GM21367 (cell line): ENCODE data around the gene FOLR2.
"Not testable (repeated sequence)": the region's sequence is repeated elsewhere in the genome, so short reads cannot be mapped to it uniquely, and the experiment has no call there.

Experiments used
- ATAC-seq: cut with Tn5 transposase; IDR thresholded peaks from one replicate; pipeline ENCODE4 v1.9.1; 2021; ENCODE audit not compliant: unreplicated experiment

Gene FOLR2

GRCh38 chr11:72216638-72217037 is at the start of gene FOLR2:
FOLR2 (plus strand) TSS chr11:72216794; CDS start chr11:72218585, 1,791 bp downstream.
- ATAC-seq, result no peak

DNA sequence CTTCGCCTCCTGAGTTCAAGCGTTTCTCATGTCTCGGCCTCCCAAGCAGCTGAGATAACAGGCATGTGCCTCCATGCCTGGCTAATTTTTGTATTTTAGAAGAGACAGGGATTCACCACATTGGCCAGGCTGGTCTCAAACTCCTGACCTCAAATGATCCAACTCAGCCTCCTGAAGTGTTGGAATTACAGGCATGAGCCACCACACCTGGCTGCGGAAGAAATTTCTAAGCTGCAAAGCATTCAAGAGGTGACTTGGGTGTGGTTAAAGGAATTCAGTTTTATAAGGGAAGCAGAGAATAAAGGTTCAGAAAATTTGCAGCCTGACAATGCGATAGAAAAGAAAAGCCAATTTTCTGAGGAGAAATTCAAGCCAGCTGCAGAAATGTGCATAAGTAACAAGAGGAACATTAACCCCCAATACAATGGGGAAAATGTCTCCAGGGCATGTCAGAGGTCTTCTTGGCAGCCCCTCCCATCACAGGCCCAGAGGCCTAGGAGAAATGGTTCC is 47.5 kb upstream of the FOLR2 start:
- ATAC-seq, result not testable (repeated sequence)

GRCh38 chr11:72169754-72170153 is 46.8 kb upstream of the FOLR2 start:
- not testable (repeated sequence) for ATAC-seq

DNA sequence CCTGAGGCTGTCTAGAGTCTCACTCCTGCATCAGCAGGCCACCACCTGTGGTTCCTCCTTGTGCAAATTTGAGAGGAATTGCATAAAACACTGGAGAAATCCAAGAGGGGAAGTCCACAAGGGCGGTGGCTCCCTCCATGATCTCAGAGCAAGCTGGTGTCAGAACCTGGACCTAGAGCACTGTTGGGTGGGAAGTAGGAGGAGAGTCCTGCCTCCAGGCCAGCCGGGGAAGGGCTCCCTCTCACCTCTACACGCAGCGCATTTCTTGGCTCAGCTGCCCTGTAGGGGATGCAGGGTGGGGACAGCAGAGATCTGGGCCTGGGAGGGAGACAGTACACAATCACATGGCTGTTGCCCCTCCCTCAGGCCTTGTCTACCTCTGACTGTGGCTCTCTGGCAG is 44.6 kb upstream of the FOLR2 start:
- not testable (repeated sequence) for ATAC-seq

DNA sequence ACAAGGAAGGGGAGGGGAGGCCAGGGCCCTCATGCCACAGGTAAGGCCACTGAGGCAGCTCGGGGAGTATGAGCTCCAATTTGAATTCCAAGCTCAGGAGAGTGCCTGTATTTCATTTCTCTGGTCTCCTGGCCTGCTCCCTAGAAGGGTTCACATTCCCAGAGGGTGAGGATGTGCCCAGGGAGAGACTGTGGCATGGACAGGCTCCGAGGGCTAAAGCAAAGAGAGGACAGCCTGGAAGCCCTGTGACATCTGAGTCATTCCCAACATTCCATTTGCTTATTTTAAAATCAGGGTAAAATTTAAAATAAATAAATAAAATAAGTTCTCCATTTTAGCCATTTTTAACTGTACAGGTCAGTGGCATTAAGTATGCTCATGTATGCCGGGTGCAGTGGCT is 43.3 kb upstream of the FOLR2 start:
- no peak for ATAC-seq

DNA sequence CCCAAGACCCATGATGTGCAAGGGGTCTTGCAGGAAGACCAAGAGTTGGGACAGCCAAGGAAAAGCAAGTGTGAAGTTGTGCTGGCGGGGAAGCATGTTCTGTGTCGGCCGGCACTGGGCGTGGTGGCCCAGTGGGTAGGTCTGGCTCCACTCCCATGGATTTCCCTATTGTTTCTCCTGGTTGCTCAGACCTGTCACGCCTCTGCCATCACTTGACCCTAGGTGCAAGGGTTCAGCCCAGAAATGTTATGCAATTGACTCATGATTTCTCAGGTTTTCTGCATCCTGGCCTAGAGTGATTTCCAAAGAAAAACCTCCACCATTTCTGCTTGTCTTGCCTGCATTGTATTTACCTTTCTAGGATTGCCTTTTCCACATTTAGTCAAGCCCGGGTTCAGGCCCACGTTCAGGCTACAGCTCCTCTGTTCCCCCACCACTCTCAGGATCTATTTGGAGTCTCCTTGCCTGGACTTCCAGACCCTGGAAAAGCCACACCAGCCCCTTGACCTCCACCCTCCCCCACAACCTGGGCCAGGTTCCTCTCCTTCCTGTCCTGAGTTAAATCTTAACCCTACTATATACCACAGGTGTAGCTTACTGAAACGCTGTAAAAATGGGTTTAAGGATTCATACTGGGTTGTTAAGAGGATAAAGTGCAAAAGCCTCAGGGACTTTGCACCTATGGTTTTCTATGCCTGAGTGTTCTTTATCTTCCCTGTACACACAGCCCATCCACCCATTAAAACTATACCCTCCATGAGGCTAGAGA is 42.1 kb upstream of the FOLR2 start:
- ATAC-seq, result no peak

- ATAC-seq, result no peak
Measured at GRCh38 chr11:72177656-72178055, 38.9 kb upstream of the FOLR2 start.

DNA sequence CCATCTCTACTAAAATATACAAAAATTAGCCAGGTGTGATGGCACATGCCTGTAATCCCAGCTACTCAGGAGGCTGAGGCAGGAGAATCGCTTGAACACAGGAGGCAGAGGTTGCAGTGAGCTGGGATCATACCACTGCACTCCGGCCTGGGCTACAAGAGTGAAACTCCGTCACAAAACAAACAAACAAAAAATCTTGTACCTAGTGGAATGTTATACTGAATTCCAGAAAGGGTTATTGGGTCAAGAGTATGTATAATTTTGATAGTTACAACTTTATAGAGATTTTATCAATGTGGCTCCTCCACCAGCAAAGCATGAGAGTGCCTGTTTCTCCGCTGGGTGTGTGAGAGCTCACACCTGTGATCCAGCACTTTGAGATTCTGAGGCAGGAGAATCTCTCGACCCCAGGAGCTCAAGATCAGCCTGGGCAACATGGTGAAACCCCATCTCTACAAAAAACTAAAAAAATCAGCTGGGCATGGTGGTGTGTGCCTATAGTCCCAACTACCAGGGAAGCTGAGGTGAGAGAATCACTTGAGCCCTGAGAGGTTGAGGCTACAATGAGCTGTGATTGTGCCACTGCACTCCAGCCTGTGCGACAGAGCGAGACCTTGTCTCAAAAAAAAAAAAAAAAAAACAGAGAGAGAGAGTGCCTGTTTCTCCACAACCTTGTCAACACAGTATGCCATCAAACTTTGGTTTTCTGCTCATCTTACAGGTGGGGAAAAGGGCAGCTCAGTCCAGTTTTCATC is 37.4 kb upstream of the FOLR2 start:
- ATAC-seq, result no peak

GRCh38 chr11:72179804-72180396 is 36.7 kb upstream of the FOLR2 start:
- no peak for ATAC-seq

DNA sequence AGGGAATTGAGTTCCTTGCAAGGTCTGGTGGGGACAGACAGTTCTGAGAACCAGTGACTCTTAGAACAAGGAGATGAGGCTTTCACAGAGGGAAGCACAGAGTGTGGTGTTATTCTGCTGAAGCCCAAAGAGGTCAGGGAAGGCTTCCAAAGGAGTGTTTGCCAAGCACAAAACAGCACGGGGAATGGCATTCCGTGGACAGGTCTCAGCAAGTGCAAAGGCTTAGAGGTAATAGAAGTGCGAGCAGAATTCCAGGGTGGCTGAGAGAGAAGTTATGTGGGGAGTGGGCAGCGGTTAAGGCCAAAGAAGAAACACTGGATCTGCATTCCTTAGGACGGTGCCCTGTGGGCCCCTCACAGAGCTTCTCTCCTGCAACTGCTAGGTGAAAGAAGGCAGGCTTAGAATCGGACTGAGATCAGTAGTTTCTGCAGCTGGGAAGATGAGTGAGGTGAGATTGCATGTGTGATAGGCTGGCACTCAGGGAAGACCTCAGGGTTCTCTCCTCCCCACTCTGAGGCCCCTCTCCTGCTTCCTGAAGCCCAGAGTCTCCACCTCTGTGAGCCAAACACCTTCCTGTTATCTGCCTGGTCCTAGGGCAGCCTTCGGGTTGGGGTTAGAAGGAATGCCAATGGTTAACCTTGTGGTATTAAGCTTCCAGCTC is 35.6 kb upstream of the FOLR2 start:
- not testable (repeated sequence) for ATAC-seq

- ATAC-seq, result not testable (repeated sequence)
Measured at GRCh38 chr11:72181553-72181958, 35.0 kb upstream of the FOLR2 start.

DNA sequence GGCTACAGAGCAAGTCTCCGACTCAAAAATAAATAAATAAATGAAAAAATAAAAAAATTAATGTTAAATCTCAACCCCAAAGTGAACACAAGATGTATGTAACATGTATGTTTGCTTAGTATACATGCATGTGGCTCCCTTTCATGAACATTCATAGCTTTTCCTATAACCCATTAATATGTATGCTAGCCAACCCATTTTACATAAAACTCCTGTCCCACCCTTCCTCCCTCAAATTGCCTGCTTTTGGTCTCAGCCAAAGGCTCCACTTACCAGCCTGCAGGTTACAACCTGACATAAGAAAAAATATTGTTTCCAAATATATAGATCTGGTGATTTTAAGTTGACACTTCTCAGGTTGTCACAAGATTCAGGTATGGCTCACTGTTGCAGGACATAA is 28.3 kb upstream of the FOLR2 start:
- no peak for ATAC-seq

DNA sequence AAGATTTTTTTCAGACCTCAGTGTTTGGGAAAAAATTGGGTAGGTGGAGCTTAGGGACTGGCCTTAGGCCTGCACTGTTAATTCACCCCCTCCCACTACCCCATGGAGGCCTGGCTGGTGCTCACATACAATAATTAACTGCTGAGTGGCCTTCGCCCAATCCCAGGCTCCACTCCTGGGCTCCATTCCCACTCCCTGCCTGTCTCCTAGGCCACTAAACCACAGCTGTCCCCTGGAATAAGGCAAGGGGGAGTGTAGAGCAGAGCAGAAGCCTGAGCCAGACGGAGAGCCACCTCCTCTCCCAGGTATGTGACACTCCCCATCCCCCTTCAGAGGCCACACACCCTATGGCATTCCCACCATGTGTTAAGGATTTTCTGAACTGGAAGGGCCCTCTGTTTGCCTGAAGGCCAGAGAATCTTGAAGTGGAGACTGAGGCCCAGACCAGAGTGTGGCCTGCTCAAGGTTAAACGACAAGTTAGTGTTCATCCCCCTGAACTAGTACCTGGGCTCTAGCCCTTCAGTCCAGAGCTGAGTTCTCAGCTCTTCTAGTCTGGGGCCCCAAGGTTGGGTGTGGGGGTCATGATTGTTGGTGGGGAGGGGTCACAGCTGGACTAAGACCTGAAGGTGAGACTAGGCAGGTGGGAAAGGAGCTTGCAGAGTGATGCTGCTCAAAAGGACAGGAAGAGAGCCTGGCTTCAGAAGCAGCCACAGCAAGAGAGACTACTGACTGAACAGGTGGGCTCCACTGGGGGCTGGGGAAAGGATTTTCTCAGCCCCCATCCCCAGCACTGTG is 26.9 kb upstream of the FOLR2 start:
- no peak for ATAC-seq

DNA sequence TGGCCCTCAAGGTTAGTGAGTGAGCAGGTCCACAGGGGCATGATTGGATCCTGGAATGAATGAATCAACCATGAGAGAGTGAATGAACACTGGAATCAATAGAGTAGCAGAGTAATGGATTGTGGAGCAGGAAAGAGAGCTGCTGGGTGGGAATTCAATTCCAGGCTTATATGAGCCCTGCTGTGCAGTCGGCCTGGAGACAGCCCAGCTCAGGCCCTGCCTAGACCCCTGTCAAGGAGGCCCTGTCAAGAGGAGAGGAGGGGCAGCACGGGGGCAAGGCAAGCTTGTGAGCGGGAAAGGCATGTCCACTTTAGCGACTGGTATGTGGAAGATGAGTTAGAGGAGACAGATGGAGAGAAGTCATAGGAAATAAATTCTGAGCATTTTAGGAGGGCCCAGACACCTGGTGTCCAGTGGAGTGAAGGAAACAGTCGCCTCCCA is 25.9 kb upstream of the FOLR2 start:
- ATAC-seq, result no peak

DNA sequence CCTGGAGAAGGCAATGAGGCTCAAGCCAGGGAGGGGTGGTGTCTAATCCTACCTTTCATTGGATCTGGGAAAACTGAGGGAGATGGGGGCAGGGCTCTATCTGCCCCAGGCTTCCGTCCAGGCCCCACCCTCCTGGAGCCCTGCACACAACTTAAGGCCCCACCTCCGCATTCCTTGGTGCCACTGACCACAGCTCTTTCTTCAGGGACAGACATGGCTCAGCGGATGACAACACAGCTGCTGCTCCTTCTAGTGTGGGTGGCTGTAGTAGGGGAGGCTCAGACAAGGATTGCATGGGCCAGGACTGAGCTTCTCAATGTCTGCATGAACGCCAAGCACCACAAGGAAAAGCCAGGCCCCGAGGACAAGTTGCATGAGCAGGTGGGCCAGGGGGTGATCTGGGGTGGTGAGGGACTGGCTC is 24.6 kb upstream of the FOLR2 start, which contains the start of gene FOLR1:
FOLR1 (plus strand) TSS at position 180 of the 421 bp plus-strand sequence; CDS start at position 214, 34 bp downstream.
- ATAC-seq, result no peak

DNA sequence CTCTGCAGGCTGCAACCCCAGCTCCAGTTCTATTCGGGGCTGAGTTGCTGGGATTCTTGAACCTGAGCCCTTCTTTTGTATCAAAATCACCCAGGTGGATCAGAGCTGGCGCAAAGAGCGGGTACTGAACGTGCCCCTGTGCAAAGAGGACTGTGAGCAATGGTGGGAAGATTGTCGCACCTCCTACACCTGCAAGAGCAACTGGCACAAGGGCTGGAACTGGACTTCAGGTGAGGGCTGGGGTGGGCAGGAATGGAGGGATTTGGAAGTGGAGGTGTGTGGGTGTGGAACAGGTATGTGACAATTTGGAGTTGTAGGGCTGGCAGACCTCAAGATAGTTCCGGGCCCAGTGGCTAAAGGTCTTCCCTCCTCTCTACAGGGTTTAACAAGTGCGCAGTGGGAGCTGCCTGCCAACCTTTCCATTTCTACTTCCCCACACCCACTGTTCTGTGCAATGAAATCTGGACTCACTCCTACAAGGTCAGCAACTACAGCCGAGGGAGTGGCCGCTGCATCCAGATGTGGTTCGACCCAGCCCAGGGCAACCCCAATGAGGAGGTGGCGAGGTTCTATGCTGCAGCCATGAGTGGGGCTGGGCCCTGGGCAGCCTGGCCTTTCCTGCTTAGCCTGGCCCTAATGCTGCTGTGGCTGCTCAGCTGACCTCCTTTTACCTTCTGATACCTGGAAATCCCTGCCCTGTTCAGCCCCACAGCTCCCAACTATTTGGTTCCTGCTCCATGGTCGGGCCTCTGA is 20.9 kb upstream of the FOLR2 start:
- no peak for ATAC-seq

- ATAC-seq, result not testable (repeated sequence)
Measured at GRCh38 chr11:72201445-72201844, 15.1 kb upstream of the FOLR2 start.

- no peak for ATAC-seq
Measured at GRCh38 chr11:72202571-72202970, 14.0 kb upstream of the FOLR2 start.

- no peak for ATAC-seq
Measured at GRCh38 chr11:72203163-72203562, 13.4 kb upstream of the FOLR2 start.
